ENCODE data around the gene ITPR2. TPM values are rescaled to one million over a fixed set of nuclear protein-coding genes. Genes with fewer than 3 reads are reported as not detected.

The ITPR2 gene
- total and polyA plus RNA-seq, 2 of the 13 experiments (the other 11 are each of a cell fraction or from before 2014, with no cell fraction given) = 31.9 to 81.9 TPM

DNA sequence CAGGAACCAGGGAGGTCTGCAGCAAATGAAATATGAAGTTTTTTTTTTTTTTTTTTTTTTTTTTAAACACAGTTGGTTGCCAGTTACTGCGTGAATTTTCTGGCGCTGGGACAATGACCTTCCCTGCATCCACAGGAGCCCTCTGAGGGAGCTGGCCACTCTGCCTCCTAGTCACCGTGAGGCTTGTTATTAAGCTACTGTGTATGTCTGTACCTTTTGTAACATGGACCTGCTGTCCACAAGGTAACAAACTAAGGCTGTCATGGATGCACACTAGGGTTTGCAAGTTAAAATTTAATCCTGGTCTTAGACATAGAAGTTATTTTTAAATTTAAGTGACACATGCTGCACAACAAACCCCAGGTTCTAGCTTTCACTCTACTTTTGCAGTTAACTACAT lies 426.6 kb downstream of the ITPR2 start:
- Histone ChIP-seq H3K9me3 (ENCODE audit: low read length) (no peaks in the 10 kb centered on the region), H3K9ac (ENCODE audit: insufficient read depth, low read depth, low read length) (no peak overlapping the region), H3K4me2 (ENCODE audit: low read depth, low read length) (no peak overlapping the region), H3K4me1 (ENCODE audit: insufficient read depth, low read length) (no peaks in the 10 kb centered on the region), H3K79me2 (ENCODE audit: insufficient read depth, low read length) (no peaks in the 10 kb centered on the region), H3K4me3 (replicated peaks in 1 of 3; ENCODE audit: insufficient read depth in 1 of 3, low read depth in 2 of 3, low read length in 3 of 3) (no peak overlapping the region), H4K20me1 (ENCODE audit: insufficient read depth, low read length) (no peaks in the 10 kb centered on the region), H3K27me3 (ENCODE audit: control insufficient read depth in 1 of 2, insufficient read depth in 2 of 2, low read length in 2 of 2) (no peaks in the 10 kb centered on the region), H2AFZ (ENCODE audit: low read length) (no peak overlapping the region), H3K27ac (ENCODE audit: extremely low read length, insufficient read depth, low read length) (no peak overlapping the region), H3K36me3 (replicated peaks in 1 of 2; ENCODE audit: control insufficient read depth in 1 of 2, insufficient read depth in 2 of 2, low read length in 2 of 2) (peaks cover 19 to 46% of the 10 kb centered on the region in 2 experiments)
- POLR2A ChIA-PET = no interaction called here
- FAIRE-seq (no peak), ATAC-seq (no peak; the same call in 2 of the 3 replicates), DNase-seq (ENCODE audit: low spot score) (no peak)
- in situ Hi-C loops (cut with HindIII; ENCODE audit: extremely low pct_ligation_motif_present, low pct_unique_long_range_greater_than_20kb) = no loop called here
- intact Hi-C loops (cut with micrococcal nuclease; ENCODE audit: unreplicated experiment) = no loop called here
- WGBS (ENCODE audit: low lambda C conversion rate) = 96% methylated on average over 3 of the region's 3 CpGs
- TF ChIP-seq ZNF251 (CRISPR knock-in tag; IDR thresholded peaks at IDR 0.05) (no peak), U2AF1 (optimal IDR thresholded peaks at IDR 0.05; ENCODE audit: low read depth, low read length) (no peak), BHLHE40 (IDR thresholded peaks at IDR 0.05; ENCODE audit: low read length) (no peak), FOXP1 (IDR thresholded peaks at IDR 0.05) (no peak), FOXP1 (CRISPR knock-in tag; IDR thresholded peaks at IDR 0.05) (no peak), ZNF256 (CRISPR knock-in tag; conservative IDR thresholded peaks at IDR 0.05) (no peak), ZNF572 (CRISPR knock-in tag; IDR thresholded peaks at IDR 0.05) (no peak), CCAR2 (optimal IDR thresholded peaks at IDR 0.05; ENCODE audit: low read depth, low read length) (no peak), ZNF598 (CRISPR knock-in tag; IDR thresholded peaks at IDR 0.05; ENCODE audit: borderline replicate concordance) (no peak)
- TF ChIP-seq, protein P1, sequence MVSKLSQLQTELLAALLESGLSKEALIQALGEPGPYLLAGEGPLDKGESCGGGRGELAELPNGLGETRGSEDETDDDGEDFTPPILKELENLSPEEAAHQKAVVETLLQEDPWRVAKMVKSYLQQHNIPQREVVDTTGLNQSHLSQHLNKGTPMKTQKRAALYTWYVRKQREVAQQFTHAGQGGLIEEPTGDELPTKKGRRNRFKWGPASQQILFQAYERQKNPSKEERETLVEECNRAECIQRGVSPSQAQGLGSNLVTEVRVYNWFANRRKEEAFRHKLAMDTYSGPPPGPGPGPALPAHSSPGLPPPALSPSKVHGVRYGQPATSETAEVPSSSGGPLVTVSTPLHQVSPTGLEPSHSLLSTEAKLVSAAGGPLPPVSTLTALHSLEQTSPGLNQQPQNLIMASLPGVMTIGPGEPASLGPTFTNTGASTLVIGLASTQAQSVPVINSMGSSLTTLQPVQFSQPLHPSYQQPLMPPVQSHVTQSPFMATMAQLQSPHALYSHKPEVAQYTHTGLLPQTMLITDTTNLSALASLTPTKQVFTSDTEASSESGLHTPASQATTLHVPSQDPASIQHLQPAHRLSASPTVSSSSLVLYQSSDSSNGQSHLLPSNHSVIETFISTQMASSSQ (IDR thresholded peaks at IDR 0.05; ENCODE audit: low read depth) = no peak
- TF ChIP-seq, protein P1 (CRISPR knock-in tag; IDR thresholded peaks at IDR 0.05; ENCODE audit: borderline replicate concordance) = no peak
- TF ChIP-seq, protein P2, sequence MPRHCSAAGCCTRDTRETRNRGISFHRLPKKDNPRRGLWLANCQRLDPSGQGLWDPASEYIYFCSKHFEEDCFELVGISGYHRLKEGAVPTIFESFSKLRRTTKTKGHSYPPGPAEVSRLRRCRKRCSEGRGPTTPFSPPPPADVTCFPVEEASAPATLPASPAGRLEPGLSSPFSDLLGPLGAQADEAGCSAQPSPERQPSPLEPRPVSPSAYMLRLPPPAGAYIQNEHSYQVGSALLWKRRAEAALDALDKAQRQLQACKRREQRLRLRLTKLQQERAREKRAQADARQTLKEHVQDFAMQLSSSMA (CRISPR knock-in tag; IDR thresholded peaks at IDR 0.05) = no peak
- TF ChIP-seq, protein P3, sequence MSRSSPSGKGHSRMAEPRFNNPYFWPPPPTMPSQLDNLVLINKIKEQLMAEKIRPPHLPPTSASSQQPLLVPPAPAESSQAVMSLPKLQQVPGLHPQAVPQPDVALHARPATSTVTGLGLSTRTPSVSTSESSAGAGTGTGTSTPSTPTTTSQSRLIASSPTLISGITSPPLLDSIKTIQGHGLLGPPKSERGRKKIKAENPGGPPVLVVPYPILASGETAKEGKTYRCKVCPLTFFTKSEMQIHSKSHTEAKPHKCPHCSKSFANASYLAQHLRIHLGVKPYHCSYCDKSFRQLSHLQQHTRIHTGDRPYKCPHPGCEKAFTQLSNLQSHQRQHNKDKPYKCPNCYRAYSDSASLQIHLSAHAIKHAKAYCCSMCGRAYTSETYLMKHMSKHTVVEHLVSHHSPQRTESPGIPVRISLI (CRISPR knock-in tag; IDR thresholded peaks at IDR 0.05; ENCODE audit: borderline replicate concordance) = no peak
- TF ChIP-seq, protein P4, sequence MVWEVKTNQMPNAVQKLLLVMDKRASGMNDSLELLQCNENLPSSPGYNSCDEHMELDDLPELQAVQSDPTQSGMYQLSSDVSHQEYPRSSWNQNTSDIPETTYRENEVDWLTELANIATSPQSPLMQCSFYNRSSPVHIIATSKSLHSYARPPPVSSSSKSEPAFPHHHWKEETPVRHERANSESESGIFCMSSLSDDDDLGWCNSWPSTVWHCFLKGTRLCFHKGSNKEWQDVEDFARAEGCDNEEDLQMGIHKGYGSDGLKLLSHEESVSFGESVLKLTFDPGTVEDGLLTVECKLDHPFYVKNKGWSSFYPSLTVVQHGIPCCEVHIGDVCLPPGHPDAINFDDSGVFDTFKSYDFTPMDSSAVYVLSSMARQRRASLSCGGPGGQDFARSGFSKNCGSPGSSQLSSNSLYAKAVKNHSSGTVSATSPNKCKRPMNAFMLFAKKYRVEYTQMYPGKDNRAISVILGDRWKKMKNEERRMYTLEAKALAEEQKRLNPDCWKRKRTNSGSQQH (CRISPR knock-in tag; IDR thresholded peaks at IDR 0.05; ENCODE audit: low read depth) = no peak
- CTCF ChIA-PET (ENCODE audit: low intra/inter-chr PET ratio, low total read pairs) = no interaction called here
- no TSS peak for BruUV-seq (replicated peaks)
